RWPE2 (cell line): ENCODE data around the gene JAZF1.

Experiments used
- ATAC-seq: fragments of 200-7000 bp; cut with Tn5 transposase; 3 replicates; pipeline ENCODE4 v1.9.1; 2021; ENCODE audit warnings: low read depth
- DNase-seq: peaks from one replicate; pipeline ENCODE4 v3.0.0-alpha.2; 2020; ENCODE audit warnings: low spot score
- H3K27ac ChIP-seq: fragments of 450-650 bp; 2 replicates; pipeline ENCODE4 v1.5.1; 2017; ENCODE audit warnings: mild to moderate bottlenecking; ENCODE audit not compliant: poor library complexity, severe bottlenecking
- H3K27me3 ChIP-seq: fragments of 250-450 bp; sonication (Bioruptor Pico); 2 replicates; pipeline ENCODE4 v1.5.1; 2021; ENCODE audit warnings: mild to moderate bottlenecking, moderate library complexity; ENCODE audit not compliant: insufficient read depth, poor library complexity, severe bottlenecking
- H3K36me3 ChIP-seq: fragments of 250-450 bp; sonication (Bioruptor Pico); 2 replicates; pipeline ENCODE4 v1.5.1; 2020; ENCODE audit warnings: low read depth, mild to moderate bottlenecking, moderate library complexity
- H3K4me1 ChIP-seq: fragments of 250-450 bp; sonication (Bioruptor Pico); 2 replicates; pipeline ENCODE4 v1.5.1; 2021; ENCODE audit warnings: mild to moderate bottlenecking, moderate library complexity; ENCODE audit not compliant: insufficient read depth, poor library complexity, severe bottlenecking
- H3K4me3 ChIP-seq: fragments of 250-450 bp; sonication (Bioruptor Pico); 2 replicates; pipeline ENCODE4 v1.5.1; 2021; ENCODE audit warnings: mild to moderate bottlenecking, moderate library complexity; ENCODE audit not compliant: severe bottlenecking
- H3K9me3 ChIP-seq: fragments of 250-450 bp; sonication (Bioruptor Pico); 2 replicates; pipeline ENCODE4 v1.5.1; 2021; ENCODE audit warnings: mild to moderate bottlenecking, moderate library complexity; ENCODE audit not compliant: severe bottlenecking
- TF ChIP-seq, protein P1 (sequence below): fragments of 450-650 bp; IDR thresholded peaks from one replicate; pipeline ENCODE4 v1.5.1; 2017; ENCODE audit warnings: mild to moderate bottlenecking, moderate library complexity; ENCODE audit not compliant: poor library complexity, severe bottlenecking

Gene JAZF1

DNA sequence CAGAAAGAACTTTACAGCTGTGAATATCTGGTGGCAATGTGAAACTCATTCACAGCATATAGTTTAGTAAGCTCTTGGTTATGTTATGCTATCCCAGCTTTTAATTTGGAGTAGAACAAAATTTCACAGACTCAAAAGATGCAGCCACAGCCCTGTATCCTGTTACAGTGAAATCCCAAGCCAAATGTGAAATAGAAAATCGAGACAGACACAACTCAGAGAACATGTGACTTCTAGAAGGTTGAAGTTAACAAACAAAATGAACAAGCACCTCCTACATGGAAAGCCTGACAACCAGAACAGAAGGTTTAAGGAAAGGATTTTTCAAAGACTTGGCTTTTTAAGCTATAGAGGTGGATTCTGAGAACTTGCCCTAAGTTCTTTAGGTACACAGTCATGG is 39.6 kb downstream of the JAZF1 start:
- H3K9me3 ChIP-seq: no peaks in the 10 kb centered on the region
- H3K36me3 ChIP-seq: no peaks in the 10 kb centered on the region
- DNase-seq: no peak
- TF ChIP-seq, protein P1, sequence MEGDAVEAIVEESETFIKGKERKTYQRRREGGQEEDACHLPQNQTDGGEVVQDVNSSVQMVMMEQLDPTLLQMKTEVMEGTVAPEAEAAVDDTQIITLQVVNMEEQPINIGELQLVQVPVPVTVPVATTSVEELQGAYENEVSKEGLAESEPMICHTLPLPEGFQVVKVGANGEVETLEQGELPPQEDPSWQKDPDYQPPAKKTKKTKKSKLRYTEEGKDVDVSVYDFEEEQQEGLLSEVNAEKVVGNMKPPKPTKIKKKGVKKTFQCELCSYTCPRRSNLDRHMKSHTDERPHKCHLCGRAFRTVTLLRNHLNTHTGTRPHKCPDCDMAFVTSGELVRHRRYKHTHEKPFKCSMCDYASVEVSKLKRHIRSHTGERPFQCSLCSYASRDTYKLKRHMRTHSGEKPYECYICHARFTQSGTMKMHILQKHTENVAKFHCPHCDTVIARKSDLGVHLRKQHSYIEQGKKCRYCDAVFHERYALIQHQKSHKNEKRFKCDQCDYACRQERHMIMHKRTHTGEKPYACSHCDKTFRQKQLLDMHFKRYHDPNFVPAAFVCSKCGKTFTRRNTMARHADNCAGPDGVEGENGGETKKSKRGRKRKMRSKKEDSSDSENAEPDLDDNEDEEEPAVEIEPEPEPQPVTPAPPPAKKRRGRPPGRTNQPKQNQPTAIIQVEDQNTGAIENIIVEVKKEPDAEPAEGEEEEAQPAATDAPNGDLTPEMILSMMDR: no peak
- no peak overlapping the region for H3K4me3 ChIP-seq
- H3K27ac ChIP-seq: no peak overlapping the region
- no peak for ATAC-seq
- no peaks in the 10 kb centered on the region for H3K27me3 ChIP-seq
- H3K4me1 ChIP-seq: no peaks in the 10 kb centered on the region

DNA sequence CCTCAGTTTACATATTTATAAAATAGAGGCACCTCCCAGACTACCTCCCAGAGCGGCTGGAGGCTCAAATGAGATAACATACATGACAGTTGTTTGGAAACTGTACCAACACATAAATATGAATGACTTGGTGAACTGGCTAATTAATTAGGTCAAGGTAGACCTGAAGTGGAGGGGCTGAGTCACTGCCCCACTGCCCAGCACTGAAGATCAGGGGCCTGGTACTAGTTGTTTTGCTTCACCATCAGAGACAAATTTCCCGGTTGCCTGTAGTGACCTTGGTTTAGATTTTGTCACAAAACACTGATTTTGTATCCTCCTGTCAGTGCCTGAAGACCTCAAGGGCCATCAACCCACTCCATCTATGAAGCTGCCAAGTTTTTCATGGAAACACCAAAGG is 41.8 kb downstream of the JAZF1 start:
- Histone ChIP-seq H3K27ac (no peak overlapping the region), H3K27me3 (no peaks in the 10 kb centered on the region), H3K36me3 (no peaks in the 10 kb centered on the region), H3K9me3 (no peaks in the 10 kb centered on the region), H3K4me1 (no peaks in the 10 kb centered on the region), H3K4me3 (no peak overlapping the region)
- ATAC-seq (no peak), DNase-seq (no peak)
- TF ChIP-seq, protein P1: no peak

DNA sequence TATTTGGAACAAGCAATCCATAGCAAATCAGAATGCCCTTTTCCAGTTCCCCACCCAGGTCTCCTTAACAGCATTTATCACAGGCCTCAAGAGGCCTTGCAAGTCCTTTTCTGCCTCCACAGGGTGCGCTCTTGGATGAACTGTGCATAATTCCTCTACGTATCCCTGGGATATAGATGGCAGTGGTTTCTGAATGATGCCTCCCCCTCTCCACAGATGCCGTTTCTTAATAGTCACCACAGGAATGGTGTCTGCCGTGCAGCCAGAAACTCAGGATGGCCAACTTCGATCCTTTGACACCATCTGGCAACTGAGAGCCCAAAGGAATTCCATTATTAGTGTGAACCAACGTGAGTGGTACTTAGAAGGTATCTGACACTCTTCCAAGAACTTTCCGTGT is 43.1 kb downstream of the JAZF1 start:
- Histone ChIP-seq H3K4me1 (no peaks in the 10 kb centered on the region), H3K27me3 (no peaks in the 10 kb centered on the region), H3K36me3 (no peaks in the 10 kb centered on the region), H3K27ac (no peak overlapping the region), H3K9me3 (no peaks in the 10 kb centered on the region), H3K4me3 (no peak overlapping the region)
- ATAC-seq (no peak), DNase-seq (no peak)
- TF ChIP-seq, protein P1: no peak

DNA sequence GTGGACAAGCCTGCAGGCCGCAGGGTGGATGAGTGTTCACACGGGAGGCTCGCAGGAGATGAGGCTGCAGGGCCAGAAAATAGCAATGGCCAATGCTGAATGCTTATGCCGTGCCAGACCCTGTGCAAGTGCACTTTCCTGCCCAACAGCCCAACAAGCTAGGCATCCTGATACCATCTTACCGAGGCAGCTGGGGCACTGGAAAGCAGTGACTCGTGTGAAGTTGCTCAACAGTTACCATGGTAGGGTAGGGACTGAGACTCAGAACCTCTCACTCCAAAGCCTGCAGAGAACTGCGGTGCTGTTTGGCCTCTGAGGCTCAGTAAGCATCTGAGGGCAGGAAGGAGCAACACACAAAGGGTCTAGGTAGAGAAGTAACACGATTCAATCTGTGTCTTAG is 43.7 kb downstream of the JAZF1 start:
- H3K4me1 ChIP-seq: no peaks in the 10 kb centered on the region
- H3K27ac ChIP-seq: no peak overlapping the region
- DNase-seq (no peak), ATAC-seq (no peak)
- TF ChIP-seq, protein P1: no peak
- no peak overlapping the region for H3K4me3 ChIP-seq
- H3K36me3 ChIP-seq: no peaks in the 10 kb centered on the region
- no peaks in the 10 kb centered on the region for H3K27me3 ChIP-seq
- no peaks in the 10 kb centered on the region for H3K9me3 ChIP-seq

DNA sequence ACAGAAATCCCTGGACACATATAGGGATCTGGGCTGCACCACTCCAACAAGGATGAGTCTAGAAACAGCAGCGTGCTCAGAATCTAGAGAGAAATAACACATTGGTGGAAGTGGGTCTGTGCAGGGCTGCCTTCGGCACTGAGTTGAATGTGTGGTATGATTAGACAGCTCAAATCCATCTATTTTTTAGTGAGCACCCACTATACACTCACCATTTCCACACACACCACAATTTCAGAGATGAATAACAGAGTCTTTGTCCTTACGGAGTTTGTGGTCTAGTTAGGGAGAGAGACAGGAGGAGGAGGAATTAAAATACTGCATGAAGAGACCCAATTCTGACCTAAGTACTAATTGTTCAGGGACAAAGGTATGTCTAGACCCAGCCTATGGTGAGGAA is 44.2 kb downstream of the JAZF1 start:
- Histone ChIP-seq H3K36me3 (no peaks in the 10 kb centered on the region), H3K27me3 (no peaks in the 10 kb centered on the region), H3K27ac (no peak overlapping the region), H3K9me3 (no peaks in the 10 kb centered on the region), H3K4me3 (no peak overlapping the region), H3K4me1 (no peaks in the 10 kb centered on the region)
- DNase-seq (no peak), ATAC-seq (no peak)
- TF ChIP-seq, protein P1: no peak
